K562 (cell line): ENCODE measurements around the gene ZNF620. TPM values are rescaled to one million over a fixed set of nuclear protein-coding genes. Genes with fewer than 3 reads are reported as not detected.

Experiments used
- ATAC-seq: fragments of 200-7000 bp; cut with Tn5 transposase; 3 replicates; pipeline ENCODE4 v1.9.1; 2020; ENCODE audit warnings: moderate library complexity
- BruUV-seq: library from RNA; stranded (reverse); fragments of 400-500 nt; replicated peaks from 2 replicates; lab custom pipeline; 2021; lab: Mats Ljungman, UMichigan
- CTCF ChIA-PET: fragments of 300-600 bp; formaldehyde crosslinking; extraction: SDS; loops from one replicate; lab custom pipeline; 2021; ENCODE audit warnings: low intra/inter-chr PET ratio; lab: Yijun Ruan, JAX
- POLR2A ChIA-PET: fragments of 300-600, 350-650 bp; sonication (Branson Sonifier 250); formaldehyde crosslinking; extraction: SDS; loops from one replicate; lab custom pipeline; 2021; ENCODE audit warnings: antibody characterized with exemption, inconsistent platforms; lab: Yijun Ruan, JAX
- DNase-seq, 4 experiments: peaks; one replicate each; pipeline versions ENCODE4 v3.0.0 to v3.0.0-alpha.2; 2011 to 2018; ENCODE audit warnings: low spot score in 3 of 4, mixed read lengths in 3 of 4; ENCODE audit errors: extremely low read depth in 1 of 4
- FAIRE-seq: peaks from 2 replicates; lab custom pipeline; 2011; peaks lifted over from hg19 to GRCh38; lab: Jason Lieb, UNC
- H2AFZ ChIP-seq: 2 replicates; pipeline ENCODE4 v1.6.0; 2011; ENCODE audit warnings: low read depth, low read length, control low read depth, inconsistent platforms
- H3K27ac ChIP-seq: fragments of 200-600 bp; 3 replicates; pipeline ENCODE4 v1.8.0; 2011; ENCODE audit warnings: low read depth, mild to moderate bottlenecking, control low read depth, inconsistent platforms, low read length, moderate library complexity, mixed read lengths; ENCODE audit errors: extremely low read depth
- H3K27me3 ChIP-seq, 2 experiments: fragments of 300-600 bp in 1 of 2; 2 replicates in 1 of 2; 3 replicates in 1 of 2; pipeline versions ENCODE4 v1.6.0 to v1.8.0; 2011; ENCODE audit warnings: inconsistent platforms in 2 of 2, low read length in 2 of 2, mild to moderate bottlenecking in 1 of 2, mixed read lengths in 1 of 2, moderate library complexity in 1 of 2; ENCODE audit not compliant: control insufficient read depth in 2 of 2, insufficient read depth in 2 of 2
- H3K36me3 ChIP-seq: fragments of 300-600 bp; 3 replicates; pipeline ENCODE4 v1.8.0; 2011; ENCODE audit warnings: mild to moderate bottlenecking, low read length, inconsistent platforms; ENCODE audit not compliant: control insufficient read depth, insufficient read depth
- H3K4me1 ChIP-seq, 2 experiments: fragments of 200-600 bp in 1 of 2; replicated peaks in 1 of 2; 2 replicates in 1 of 2; 3 replicates in 1 of 2; pipeline versions ENCODE4 v1.5.1 to v1.8.0; 2011; ENCODE audit warnings: inconsistent platforms in 2 of 2, low read length in 2 of 2, mild to moderate bottlenecking in 1 of 2, mixed read lengths in 1 of 2, moderate library complexity in 1 of 2; ENCODE audit not compliant: control insufficient read depth in 2 of 2, insufficient read depth in 2 of 2
- H3K4me2 ChIP-seq: 2 replicates; pipeline ENCODE4 v1.6.1; 2011; ENCODE audit warnings: low read length, control low read depth, inconsistent platforms, mixed read lengths; ENCODE audit not compliant: insufficient read depth
- H3K4me3 ChIP-seq: fragments of 200-600 bp; sonication (generic), shearing (Covaris generic); 2 replicates; pipeline ENCODE4 v1.5.1; 2016; ENCODE audit warnings: control low read depth, inconsistent platforms
- H3K79me2 ChIP-seq: fragments of 200-600 bp; 3 replicates; pipeline ENCODE4 v1.8.0; 2011; ENCODE audit warnings: low read length, inconsistent platforms; ENCODE audit not compliant: control insufficient read depth, insufficient read depth
- H3K9ac ChIP-seq, 2 experiments: 2 replicates each; pipeline versions ENCODE4 v1.6.0 to v1.6.1; 2011; ENCODE audit warnings: low read depth in 2 of 2, low read length in 2 of 2, control low read depth in 1 of 2, inconsistent platforms in 1 of 2, mild to moderate bottlenecking in 1 of 2, mixed read lengths in 1 of 2; ENCODE audit not compliant: insufficient read depth in 1 of 2
- H3K9me1 ChIP-seq: one replicate; pipeline ENCODE4 v1.6.0; 2011; ENCODE audit warnings: inconsistent platforms, mild to moderate bottlenecking, low read length, moderate library complexity; ENCODE audit not compliant: control insufficient read depth, insufficient read depth
- H3K9me3 ChIP-seq: replicated peaks from 2 replicates; pipeline ENCODE4 v1.5.1; 2011; ENCODE audit warnings: low read depth, low read length, inconsistent platforms; ENCODE audit not compliant: control insufficient read depth, insufficient read depth
- H4K20me1 ChIP-seq: replicated peaks from 2 replicates; pipeline ENCODE4 v1.6.1; 2011; ENCODE audit warnings: low read length, inconsistent platforms, mixed read lengths; ENCODE audit not compliant: control insufficient read depth, insufficient read depth
- ARID1B ChIP-seq: fragments of 450-650 bp; IDR thresholded peaks from 2 replicates; pipeline ENCODE4 v1.6.1; 2016; ENCODE audit warnings: antibody characterized with exemption, mild to moderate bottlenecking, inconsistent platforms
- CBFA2T3 ChIP-seq: fragments of 450-650 bp; IDR thresholded peaks from 2 replicates; pipeline ENCODE4 v1.6.1; 2017
- EP300 ChIP-seq: IDR thresholded peaks from 2 replicates; pipeline ENCODE4 v1.6.1; 2012; ENCODE audit warnings: low read length, improper control_type of control experiment
- ETV1 ChIP-seq: fragments of 450-650 bp; conservative IDR thresholded peaks from 2 replicates; pipeline ENCODE4 v1.6.1; 2016; ENCODE audit warnings: missing genetic modification characterization, control low read depth, low read depth, missing compliant biosample characterization
- FOXA3 ChIP-seq, 2 experiments: fragments of 450-650 bp in 1 of 2; sonication (generic) in 1 of 2; formaldehyde crosslinking; IDR thresholded peaks in 1 of 2; conservative IDR thresholded peaks in 1 of 2; 2 replicates each; pipeline versions ENCODE4 v1.4.0 to v1.8.0; 2020 to 2022; ENCODE audit warnings: mild to moderate bottlenecking in 2 of 2, missing genetic modification reagents in 1 of 2
- JUN ChIP-seq, 2 experiments: sonication (generic) in 1 of 2; formaldehyde crosslinking in 1 of 2; IDR thresholded peaks; 2 replicates each; pipeline versions ENCODE4 v1.6.1 to v1.8.0; 2012 to 2022; ENCODE audit warnings: borderline replicate concordance in 2 of 2, mild to moderate bottlenecking in 2 of 2, improper control_type of control experiment in 1 of 2, low read depth in 1 of 2, low read length in 1 of 2, missing genetic modification reagents in 1 of 2
- KDM1A ChIP-seq, 2 experiments: fragments of 450-650 bp; IDR thresholded peaks; 2 replicates each; pipeline ENCODE4 v1.6.1; 2016; ENCODE audit warnings: mild to moderate bottlenecking in 2 of 2
- MITF ChIP-seq: IDR thresholded peaks from 2 replicates; pipeline ENCODE4 v1.6.1; 2014; ENCODE audit warnings: antibody characterized with exemption
- NCOR1 ChIP-seq: fragments of 450-650 bp; IDR thresholded peaks from 2 replicates; pipeline ENCODE4 v1.6.1; 2016; ENCODE audit warnings: mild to moderate bottlenecking, moderate library complexity
- NFIC ChIP-seq: fragments of 450-650 bp; IDR thresholded peaks from 2 replicates; pipeline ENCODE4 v1.6.1; 2017; ENCODE audit warnings: mild to moderate bottlenecking, inconsistent platforms
- SRSF7 ChIP-seq: fragments of 200-400 bp; formaldehyde crosslinking; optimal IDR thresholded peaks from 2 replicates; pipeline ENCODE3; 2017; ENCODE audit warnings: mild to moderate bottlenecking, low read depth, low read length
- SUPT5H ChIP-seq: fragments of 450-650 bp; IDR thresholded peaks from 2 replicates; pipeline ENCODE4 v1.6.1; 2016
- ZNF263 ChIP-seq: sonication (generic); formaldehyde crosslinking; IDR thresholded peaks from 2 replicates; pipeline ENCODE4 v1.8.0; 2022; ENCODE audit warnings: mild to moderate bottlenecking, missing genetic modification reagents, borderline replicate concordance
- ZNF584 ChIP-seq: fragments of 200-800 bp; sonication (Bioruptor generic); IDR thresholded peaks from 2 replicates; pipeline ENCODE4 v1.6.1; 2016; ENCODE audit warnings: low read depth, mild to moderate bottlenecking, missing genetic modification characterization, missing compliant biosample characterization
- ZNF75A ChIP-seq: fragments of 450-650 bp; formaldehyde crosslinking; IDR thresholded peaks from 2 replicates; pipeline ENCODE4 v1.4.0; 2020; ENCODE audit warnings: mild to moderate bottlenecking
- WGBS: fragments of 100-300 bp; shearing (Covaris generic); methylation state at CpG from one replicate; pipeline ENCODE4 v1.1.6; 2016; ENCODE audit warnings: low coverage, mixed read lengths; ENCODE audit not compliant: insufficient coverage; ENCODE audit errors: missing lambda C conversion rate; 5-methylcytosine and 5-hydroxymethylcytosine counted together
- in situ Hi-C: fragments of 300-500 bp; cut with MboI; formaldehyde crosslinking; loops from 4 replicates; pipeline ENCODE4 v1.15.0; 2018; ENCODE audit warnings: inconsistent platforms, mixed read lengths
- intact Hi-C: fragments of 100-400 bp; cut with micrococcal nuclease; formaldehyde crosslinking; loops from 2 replicates; pipeline ENCODE4 v1.14.2; 2022
- polyA plus RNA-seq, 8 experiments: library from polyadenylated mRNA; depleted of rRNA in 4 of 8; stranded (reverse) in 5 of 8; unstranded in 3 of 8; fragments of >200 nt; fragmentation: Nextera tagmentation in 2 of 8; fragmentation: Illumina TruSeq in 1 of 8; extraction: Ambion mirVana in 2 of 8; extraction: Trizol in 1 of 8; gene quantifications; 2 replicates each; pipeline versions ENCODE4 v1.2.1 to v1.2.3, GENCODE V29; 2011 to 2014; ENCODE audit warnings: inconsistent platforms in 1 of 8, missing spikeins in 1 of 8
- total RNA-seq, 7 experiments: library from RNA; depleted of rRNA in 6 of 7; stranded (reverse); fragments of >200 nt in 6 of 7; fragmentation: Illumina TruSeq in 2 of 7; extraction: Trizol in 2 of 7; gene quantifications; 2 replicates each; pipeline versions ENCODE4 v1.2.1 to v1.2.3, GENCODE V29; 2011 to 2021; ENCODE audit warnings: low replicate concordance in 1 of 7

ZNF620 gene
- total and polyA plus RNA-seq, 9 of the 15 experiments (the other 6 are each of a cell fraction or from before 2014, with no cell fraction given) = 1.2 to 5.5 (median 3.3) TPM

GRCh38 chr3:40468018-40468417 is 37.8 kb upstream of the ZNF620 start:
- Histone ChIP-seq H2AFZ (no peak overlapping the region), H3K9me3 (no peaks in the 10 kb centered on the region), H3K27me3 (no peaks in the 10 kb centered on the region), H3K9me1 (peaks cover 3% of the 10 kb centered on the region), H3K4me3 (no peak overlapping the region), H3K4me2 (no peak overlapping the region), H4K20me1 (no peaks in the 10 kb centered on the region), H3K4me1 (peaks cover 0 to 8% of the 10 kb centered on the region in 2 experiments; a peak in 4 of 5 replicates), H3K27ac (no peak overlapping the region), H3K36me3 (peaks cover 26% of the 10 kb centered on the region), H3K79me2 (no peaks in the 10 kb centered on the region), H3K9ac (no peak overlapping the region)
- intact Hi-C loops (no loop called here), in situ Hi-C loops (loop anchor here (25.0 kb wide), 1 partner anchor 1056 kb away; the partner anchor contains the start of gene RPSA)
- no TSS peak for BruUV-seq
- ATAC-seq (no peak), DNase-seq (no peak), FAIRE-seq (no peak)
- TF ChIP-seq SUPT5H (0 out of 2 replicates have a peak, but pooled peaks have one; percentile 2), KDM1A (IDR thresholded peaks at IDR 0.05) (0 out of 4 replicates have a peak, but pooled peaks of 1 of the 2 experiments have one; percentile 24), FOXA3 (CRISPR knock-in tag; conservative IDR thresholded peaks at IDR 0.05 in 1 of 2, IDR thresholded peaks at IDR 0.05 in 1 of 2) (peak in 1 of 2 experiments; percentile 32; a peak in 1 of 4 replicates), ZNF75A (no peak)
- CTCF ChIA-PET = no interaction called here
- 41% methylated on average over 4 of the region's 4 CpGs for WGBS
- POLR2A ChIA-PET = interaction anchor here (0.7 to 2.7 kb wide), 3 partner anchors 9 to 78 kb away, joined by 3 to 10 read pairs (median 4); partner anchors contain the start of gene RPL14

GRCh38 chr3:40470701-40471100 is 35.1 kb upstream of the ZNF620 start:
- POLR2A ChIA-PET = interaction anchor here (1.2 to 9.6 kb wide), 4 partner anchors 8 to 54 kb away, joined by 3 to 102 read pairs (median 5); partner anchors contain the start of gene ZNF621
- peaks cover 0 to 8% of the 10 kb centered on the region in 2 experiments; a peak in 3 of 5 replicates for H3K4me1 ChIP-seq
- no peaks in the 10 kb centered on the region for H3K27me3 ChIP-seq
- peak in 2 of 4 experiments; percentile 40 to 54 for DNase-seq
- ATAC-seq = no peak
- no peaks in the 10 kb centered on the region for H3K79me2 ChIP-seq
- H3K9ac ChIP-seq = no peak overlapping the region
- BruUV-seq = no TSS peak
- FAIRE-seq = no peak
- no peaks in the 10 kb centered on the region for H4K20me1 ChIP-seq
- 14% methylated on average over 4 of the region's 4 CpGs for WGBS
- no peak overlapping the region for H3K27ac ChIP-seq
- no peak overlapping the region for H3K4me2 ChIP-seq
- in situ Hi-C loops = loop anchor here (25.0 kb wide), 1 partner anchor 1058 kb away; the partner anchor contains the start of gene RPSA
- H2AFZ ChIP-seq = no peak overlapping the region
- CTCF ChIA-PET = interaction anchor here (0.6 kb wide), 1 partner anchor 152 kb away, joined by 6 read pairs; no protein-coding TSS in a partner anchor
- no peak overlapping the region for H3K4me3 ChIP-seq
- H3K9me1 ChIP-seq = no peaks in the 10 kb centered on the region
- intact Hi-C loops = no loop called here
- H3K9me3 ChIP-seq = no peaks in the 10 kb centered on the region
- no peaks in the 10 kb centered on the region; the same call in 2 of the 3 replicates for H3K36me3 ChIP-seq
- no peak for TF ChIP-seq ZNF584 (CRISPR knock-in tag)
- TF ChIP-seq MITF = peak; percentile 52
- TF ChIP-seq ETV1 (tag) = no peak
- no peak for TF ChIP-seq SRSF7
- peak; percentile 24; the same call in 1 of the 2 replicates for TF ChIP-seq ARID1B
- peak in 1 of 2 experiments; percentile 26; a peak in 1 of 4 replicates for TF ChIP-seq KDM1A (IDR thresholded peaks at IDR 0.05)
- TF ChIP-seq JUN (IDR thresholded peaks at IDR 0.05; ENCODE audit: borderline replicate concordance, low read depth, low read length) = no peak
- no peak for TF ChIP-seq JUN (CRISPR knock-in tag; IDR thresholded peaks at IDR 0.05; ENCODE audit: borderline replicate concordance)
- TF ChIP-seq CBFA2T3 = 0 out of 2 replicates have a peak, but pooled peaks have one; percentile 26
- TF ChIP-seq EP300 = peak; percentile 30; the same call in 1 of the 2 replicates
- TF ChIP-seq NCOR1 = 0 out of 2 replicates have a peak, but pooled peaks have one; percentile 12
- 0 out of 2 replicates have a peak, but pooled peaks have one; percentile 32 for TF ChIP-seq NFIC
- TF ChIP-seq ZNF263 (CRISPR knock-in tag) = no peak
